ENCODE results near the gene KTN1. TPM values are rescaled to one million over a fixed set of nuclear protein-coding genes. Genes with fewer than 3 reads are reported as not detected.
A peak's percentile ranks its signal among the peaks of the same experiment; 100 is the strongest.

The KTN1 gene
- total RNA-seq, 1 experiment from 2014 or later, result 180 TPM

- H3K9me3 Mint-ChIP-seq (ENCODE audit: unreplicated experiment), result no peaks in the 10 kb centered on the region
- H3K4me1 Mint-ChIP-seq (ENCODE audit: insufficient read depth, unreplicated experiment), result peaks cover 10% of the 10 kb centered on the region
- no peak overlapping the region for H3K27ac Mint-ChIP-seq (ENCODE audit: low read depth, unreplicated experiment)
- H3K36me3 Mint-ChIP-seq (ENCODE audit: insufficient read depth, unreplicated experiment), result no peaks in the 10 kb centered on the region
- no peaks in the 10 kb centered on the region for H3K27me3 Mint-ChIP-seq (ENCODE audit: insufficient read depth, unreplicated experiment)
- H3K4me3 Mint-ChIP-seq (ENCODE audit: unreplicated experiment), result no peak overlapping the region
- intact Hi-C loops (cut with micrococcal nuclease), result no loop called here
- no peak for TF ChIP-seq CTCF (IDR thresholded peaks at IDR 0.05; ENCODE audit: unreplicated experiment)
- ChIA-PET CTCF (no interaction called here), POLR2A (no interaction called here)
- no TSS peak for BruUV-seq (replicated peaks)
- DNase-seq (ENCODE audit: unreplicated experiment), result no peak
Measured at GRCh38 chr14:55717621-55718020, 137.6 kb downstream of the KTN1 start.

- no peak overlapping the region for H3K4me3 Mint-ChIP-seq (ENCODE audit: unreplicated experiment)
- CTCF ChIA-PET, result interaction anchor here (0.6 to 2.0 kb wide), 3 partner anchors 10 to 838 kb away, joined by 3 to 6 read pairs (median 3); no protein-coding TSS in a partner anchor
- peaks cover 10% of the 10 kb centered on the region for H3K4me1 Mint-ChIP-seq (ENCODE audit: insufficient read depth, unreplicated experiment)
- no TSS peak for BruUV-seq (replicated peaks)
- DNase-seq (ENCODE audit: unreplicated experiment), result no peak
- no peak for TF ChIP-seq CTCF (IDR thresholded peaks at IDR 0.05; ENCODE audit: unreplicated experiment)
- no peaks in the 10 kb centered on the region for H3K27me3 Mint-ChIP-seq (ENCODE audit: insufficient read depth, unreplicated experiment)
- H3K9me3 Mint-ChIP-seq (ENCODE audit: unreplicated experiment), result no peaks in the 10 kb centered on the region
- no peak overlapping the region for H3K27ac Mint-ChIP-seq (ENCODE audit: low read depth, unreplicated experiment)
- intact Hi-C loops (cut with micrococcal nuclease), result no loop called here
- POLR2A ChIA-PET, result no interaction called here
- no peaks in the 10 kb centered on the region for H3K36me3 Mint-ChIP-seq (ENCODE audit: insufficient read depth, unreplicated experiment)
Measured at GRCh38 chr14:55718551-55718950, 138.5 kb downstream of the KTN1 start.

GRCh38 chr14:55720796-55721195 lies 140.8 kb downstream of the KTN1 start:
- no peaks in the 10 kb centered on the region for H3K36me3 Mint-ChIP-seq (ENCODE audit: insufficient read depth, unreplicated experiment)
- H3K27ac Mint-ChIP-seq (ENCODE audit: low read depth, unreplicated experiment), result no peak overlapping the region
- POLR2A ChIA-PET, result interaction anchor here (0.6 kb wide), 1 partner anchor 401 kb away, joined by 4 read pairs; no protein-coding TSS in a partner anchor
- no peaks in the 10 kb centered on the region for H3K9me3 Mint-ChIP-seq (ENCODE audit: unreplicated experiment)
- intact Hi-C loops (cut with micrococcal nuclease), result no loop called here
- H3K4me3 Mint-ChIP-seq (ENCODE audit: unreplicated experiment), result no peak overlapping the region
- TF ChIP-seq CTCF (IDR thresholded peaks at IDR 0.05; ENCODE audit: unreplicated experiment), result no peak
- H3K27me3 Mint-ChIP-seq (ENCODE audit: insufficient read depth, unreplicated experiment), result no peaks in the 10 kb centered on the region
- peaks cover 8% of the 10 kb centered on the region for H3K4me1 Mint-ChIP-seq (ENCODE audit: insufficient read depth, unreplicated experiment)
- CTCF ChIA-PET, result interaction anchor here (0.6 kb wide), 2 partner anchors 11 to 288 kb away, joined by 3 to 4 read pairs; no protein-coding TSS in a partner anchor
- DNase-seq (ENCODE audit: unreplicated experiment), result no peak
- no TSS peak for BruUV-seq (replicated peaks)

- no peaks in the 10 kb centered on the region for H3K27me3 Mint-ChIP-seq (ENCODE audit: insufficient read depth, unreplicated experiment)
- no peaks in the 10 kb centered on the region for H3K9me3 Mint-ChIP-seq (ENCODE audit: unreplicated experiment)
- H3K36me3 Mint-ChIP-seq (ENCODE audit: insufficient read depth, unreplicated experiment), result no peaks in the 10 kb centered on the region
- peak; percentile 78 for DNase-seq (ENCODE audit: unreplicated experiment)
- no peak overlapping the region for H3K27ac Mint-ChIP-seq (ENCODE audit: low read depth, unreplicated experiment)
- BruUV-seq (replicated peaks), result no TSS peak
- no peak overlapping the region for H3K4me3 Mint-ChIP-seq (ENCODE audit: unreplicated experiment)
- peaks cover 6% of the 10 kb centered on the region for H3K4me1 Mint-ChIP-seq (ENCODE audit: insufficient read depth, unreplicated experiment)
- no peak for TF ChIP-seq CTCF (IDR thresholded peaks at IDR 0.05; ENCODE audit: unreplicated experiment)
- CTCF ChIA-PET, result interaction anchor here (0.6 to 0.8 kb wide), 3 partner anchors 11 to 288 kb away, joined by 3 to 5 read pairs (median 4); no protein-coding TSS in a partner anchor
- POLR2A ChIA-PET, result interaction anchor here (0.6 kb wide), 1 partner anchor 401 kb away, joined by 4 read pairs; no protein-coding TSS in a partner anchor
- intact Hi-C loops (cut with micrococcal nuclease), result no loop called here
Measured at GRCh38 chr14:55721353-55721752, 141.3 kb downstream of the KTN1 start.

All from MCF 10A (cell line).